HEK293 (cell line): Measurements from ENCODE around the gene SGTB.

Experiments
- CTCF ChIP-seq: fragments of 450-650 bp; formaldehyde crosslinking; IDR thresholded peaks from 2 replicates; pipeline ENCODE4 v1.5.1; 2016; ENCODE audit warnings: missing biosample characterization, missing genetic modification characterization
- KLF10 ChIP-seq: fragments of 450-650 bp; IDR thresholded peaks from 2 replicates; pipeline ENCODE4 v1.5.1; 2018; ENCODE audit warnings: missing biosample characterization, mild to moderate bottlenecking, missing genetic modification characterization
- TCF7L2 ChIP-seq: IDR thresholded peaks from 2 replicates; pipeline ENCODE4 v1.6.1; 2011; ENCODE audit warnings: low read depth, mild to moderate bottlenecking, inconsistent platforms, low read length, moderate library complexity, borderline replicate concordance
- YY1 ChIP-seq: fragments of 450-650 bp; formaldehyde crosslinking; IDR thresholded peaks from 2 replicates; pipeline ENCODE4 v1.5.1; 2018; ENCODE audit warnings: missing biosample characterization, missing genetic modification characterization
- ZNF510 ChIP-seq: fragments of 450-650 bp; formaldehyde crosslinking; IDR thresholded peaks from 2 replicates; pipeline ENCODE4 v1.5.1; 2018; ENCODE audit warnings: mild to moderate bottlenecking, missing genetic modification characterization, missing biosample characterization; ENCODE audit not compliant: insufficient replicate concordance
- ZNF548 ChIP-seq: fragments of 450-650 bp; formaldehyde crosslinking; IDR thresholded peaks from 2 replicates; pipeline ENCODE4 v1.5.1; 2016; ENCODE audit warnings: missing biosample characterization, missing genetic modification characterization
- ZXDB ChIP-seq: fragments of 450-650 bp; formaldehyde crosslinking; IDR thresholded peaks from 2 replicates; pipeline ENCODE4 v1.5.1; 2016; ENCODE audit warnings: missing biosample characterization, missing genetic modification characterization

GRCh38 chr5:65672796-65673195 is 49.1 kb downstream of the SGTB start:
- TF ChIP-seq CTCF (no peak), TCF7L2 (no peak), KLF10 (tag by site-specific recombination) (no peak), YY1 (tag by site-specific recombination) (no peak), ZNF548 (tag by site-specific recombination) (no peak), ZNF510 (tag by site-specific recombination) (no peak), ZXDB (tag by site-specific recombination) (no peak)
